Thoracic aorta (tissue), 2 donors: Measurements from ENCODE around the gene SYT9. TPM values are rescaled to one million over a fixed set of nuclear protein-coding genes. Genes with fewer than 3 reads are reported as not detected.

Experiments used
- ATAC-seq: fragments of 150-250 bp; one replicate; pipeline ENCODE4 v1.8.0; 2017; ENCODE audit warnings: low read depth; ENCODE audit not compliant: insufficient number of reproducible peaks, low FRiP score
- DNase-seq: peaks from one replicate; pipeline ENCODE4 v3.0.0-alpha.2; 2020; ENCODE audit warnings: low spot score
- H3K27ac ChIP-seq, 2 donors: fragments of 200-600 bp; sonication (generic); 1 replicate in 1 of 2; 2 replicates in 1 of 2; pipeline ENCODE4 v1.5.1; 2016; ENCODE audit warnings: mild to moderate bottlenecking in 2 of 2, moderate library complexity in 2 of 2
- H3K27me3 ChIP-seq: fragments of 200-600 bp; sonication (generic); replicated peaks from 2 replicates; pipeline ENCODE4 v1.6.0; 2016; ENCODE audit warnings: mild to moderate bottlenecking; ENCODE audit not compliant: insufficient read depth
- H3K36me3 ChIP-seq: fragments of 200-600 bp; sonication (generic); one replicate; pipeline ENCODE4 v1.5.1; 2016
- H3K4me1 ChIP-seq, 2 donors: fragments of 200-600 bp; sonication (generic); 1 replicate in 1 of 2; 2 replicates in 1 of 2; pipeline versions ENCODE4 v1.5.1 to v1.6.0; 2016; ENCODE audit warnings: low read depth in 2 of 2, mild to moderate bottlenecking in 1 of 2; ENCODE audit not compliant: control insufficient read depth in 1 of 2
- H3K4me3 ChIP-seq: fragments of 200-600 bp; sonication (generic); 2 replicates; pipeline ENCODE4 v1.5.1; 2016; ENCODE audit warnings: mild to moderate bottlenecking
- H3K9me3 ChIP-seq: fragments of 200-600 bp; sonication (generic); 2 replicates; pipeline ENCODE4 v1.5.1; 2016
- total RNA-seq, 2 donors: library from RNA; depleted of rRNA; stranded (reverse); fragments of >200 nt; gene quantifications; one replicate each; pipeline versions ENCODE4 v1.1.0 to v1.2.3, GENCODE V29; 2016
- TF ChIP-seq, protein P1 (sequence below): fragments of 200-600 bp; sonication (generic); IDR thresholded peaks from one replicate; pipeline ENCODE4 v1.5.1; 2019; ENCODE audit warnings: antibody characterized with exemption

SYT9 gene
- total RNA-seq, 2 donors from 2014 or later: not detected

DNA sequence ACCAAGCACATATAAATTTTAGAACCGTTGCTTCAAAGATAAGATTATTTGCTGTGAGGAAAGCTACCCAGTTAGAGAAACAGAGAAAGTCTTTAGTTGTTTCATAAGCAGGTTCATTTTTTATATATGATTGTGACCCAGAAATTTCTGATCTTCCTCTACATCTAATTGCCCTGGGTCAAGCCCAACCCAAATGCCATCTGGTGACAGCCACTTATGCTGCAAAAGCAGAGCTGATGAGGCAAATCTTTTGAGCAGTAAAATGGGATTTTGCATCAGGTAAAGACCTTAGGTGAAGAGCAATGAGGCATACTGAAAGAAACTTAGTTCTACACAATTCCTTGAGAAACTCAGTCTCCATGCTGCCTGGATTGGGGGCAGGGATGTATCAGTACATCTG is 28.0 kb downstream of the SYT9 start:
- no peak overlapping the region for H3K27ac ChIP-seq
- H3K27me3 ChIP-seq: no peaks in the 10 kb centered on the region
- H3K4me3 ChIP-seq: no peak overlapping the region
- no peak for ATAC-seq
- no peaks in the 10 kb centered on the region for H3K36me3 ChIP-seq
- TF ChIP-seq, protein P1, sequence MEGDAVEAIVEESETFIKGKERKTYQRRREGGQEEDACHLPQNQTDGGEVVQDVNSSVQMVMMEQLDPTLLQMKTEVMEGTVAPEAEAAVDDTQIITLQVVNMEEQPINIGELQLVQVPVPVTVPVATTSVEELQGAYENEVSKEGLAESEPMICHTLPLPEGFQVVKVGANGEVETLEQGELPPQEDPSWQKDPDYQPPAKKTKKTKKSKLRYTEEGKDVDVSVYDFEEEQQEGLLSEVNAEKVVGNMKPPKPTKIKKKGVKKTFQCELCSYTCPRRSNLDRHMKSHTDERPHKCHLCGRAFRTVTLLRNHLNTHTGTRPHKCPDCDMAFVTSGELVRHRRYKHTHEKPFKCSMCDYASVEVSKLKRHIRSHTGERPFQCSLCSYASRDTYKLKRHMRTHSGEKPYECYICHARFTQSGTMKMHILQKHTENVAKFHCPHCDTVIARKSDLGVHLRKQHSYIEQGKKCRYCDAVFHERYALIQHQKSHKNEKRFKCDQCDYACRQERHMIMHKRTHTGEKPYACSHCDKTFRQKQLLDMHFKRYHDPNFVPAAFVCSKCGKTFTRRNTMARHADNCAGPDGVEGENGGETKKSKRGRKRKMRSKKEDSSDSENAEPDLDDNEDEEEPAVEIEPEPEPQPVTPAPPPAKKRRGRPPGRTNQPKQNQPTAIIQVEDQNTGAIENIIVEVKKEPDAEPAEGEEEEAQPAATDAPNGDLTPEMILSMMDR: no peak
- no peaks in the 10 kb centered on the region for H3K4me1 ChIP-seq
- no peak for DNase-seq
- H3K9me3 ChIP-seq: no peaks in the 10 kb centered on the region

DNA sequence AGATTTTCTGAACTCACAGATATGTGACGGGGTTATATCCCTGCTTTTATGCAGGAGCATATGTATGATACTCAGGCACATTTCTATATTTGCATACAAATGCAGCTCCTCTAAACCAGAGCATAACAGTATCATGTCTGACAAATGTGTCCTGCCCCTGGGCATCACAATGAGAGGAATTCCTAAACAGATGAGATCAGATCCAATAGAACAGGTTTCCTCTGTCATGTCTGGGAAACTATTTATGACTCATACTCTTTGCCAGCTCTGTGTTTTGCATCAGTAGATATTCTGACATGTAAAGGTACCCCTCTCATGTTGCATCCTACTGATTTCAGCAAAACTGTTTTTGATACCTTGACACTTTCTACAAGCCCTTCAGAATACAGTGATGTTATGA is 29.4 kb downstream of the SYT9 start:
- TF ChIP-seq, protein P1: no peak
- Histone ChIP-seq H3K27me3 (no peaks in the 10 kb centered on the region), H3K9me3 (no peaks in the 10 kb centered on the region), H3K4me1 (no peaks in the 10 kb centered on the region), H3K4me3 (no peak overlapping the region), H3K36me3 (no peaks in the 10 kb centered on the region), H3K27ac (no peak overlapping the region)
- no peak for DNase-seq
- ATAC-seq: no peak

DNA sequence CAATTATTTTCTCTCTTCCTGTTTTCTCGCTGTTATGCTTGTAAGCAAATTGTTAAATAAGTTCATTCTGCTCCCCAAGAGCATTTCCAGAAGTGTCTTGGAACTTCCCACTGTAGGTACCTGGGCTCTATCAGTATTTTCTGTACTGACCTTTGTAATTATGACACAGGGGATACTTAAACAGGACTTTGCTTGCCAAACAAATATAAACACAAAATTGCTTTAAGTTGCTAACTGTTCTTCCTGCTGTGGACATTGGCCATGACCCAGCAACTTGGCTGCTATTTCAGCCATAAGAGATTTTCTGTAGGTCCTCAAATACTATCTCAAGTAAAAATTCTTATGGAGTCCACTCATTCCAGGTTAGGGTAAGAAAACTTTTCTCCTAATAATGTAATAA is 30.1 kb downstream of the SYT9 start:
- H3K4me1 ChIP-seq: no peaks in the 10 kb centered on the region
- H3K9me3 ChIP-seq: no peaks in the 10 kb centered on the region
- DNase-seq (no peak), ATAC-seq (no peak)
- H3K27ac ChIP-seq: no peak overlapping the region
- TF ChIP-seq, protein P1: no peak
- H3K36me3 ChIP-seq: no peaks in the 10 kb centered on the region
- H3K4me3 ChIP-seq: no peak overlapping the region
- no peaks in the 10 kb centered on the region for H3K27me3 ChIP-seq

DNA sequence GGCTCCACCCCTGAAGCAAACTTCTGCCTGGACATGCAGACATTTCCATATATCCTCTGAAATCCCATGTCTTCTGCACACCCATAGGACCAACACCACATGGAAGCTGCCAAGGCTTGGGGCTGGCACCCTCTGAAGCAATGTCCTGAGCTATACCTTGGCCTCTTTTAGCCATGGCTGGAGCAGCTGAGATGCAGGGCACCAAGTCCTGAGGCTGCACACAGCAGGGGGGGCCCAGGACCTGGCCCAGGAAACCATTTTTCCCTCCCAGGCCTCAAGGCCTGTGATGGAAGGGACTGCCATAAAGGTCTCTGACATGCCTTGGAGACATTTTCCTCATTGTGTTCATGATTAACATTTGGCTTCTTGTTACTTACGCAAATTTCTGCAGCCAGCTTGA is 34.5 kb downstream of the SYT9 start:
- DNase-seq (no peak), ATAC-seq (no peak)
- H3K27me3 ChIP-seq: no peaks in the 10 kb centered on the region
- H3K4me3 ChIP-seq: no peak overlapping the region
- H3K27ac ChIP-seq: no peak overlapping the region
- no peaks in the 10 kb centered on the region for H3K9me3 ChIP-seq
- H3K36me3 ChIP-seq: no peaks in the 10 kb centered on the region
- TF ChIP-seq, protein P1: no peak
- H3K4me1 ChIP-seq: no peaks in the 10 kb centered on the region

DNA sequence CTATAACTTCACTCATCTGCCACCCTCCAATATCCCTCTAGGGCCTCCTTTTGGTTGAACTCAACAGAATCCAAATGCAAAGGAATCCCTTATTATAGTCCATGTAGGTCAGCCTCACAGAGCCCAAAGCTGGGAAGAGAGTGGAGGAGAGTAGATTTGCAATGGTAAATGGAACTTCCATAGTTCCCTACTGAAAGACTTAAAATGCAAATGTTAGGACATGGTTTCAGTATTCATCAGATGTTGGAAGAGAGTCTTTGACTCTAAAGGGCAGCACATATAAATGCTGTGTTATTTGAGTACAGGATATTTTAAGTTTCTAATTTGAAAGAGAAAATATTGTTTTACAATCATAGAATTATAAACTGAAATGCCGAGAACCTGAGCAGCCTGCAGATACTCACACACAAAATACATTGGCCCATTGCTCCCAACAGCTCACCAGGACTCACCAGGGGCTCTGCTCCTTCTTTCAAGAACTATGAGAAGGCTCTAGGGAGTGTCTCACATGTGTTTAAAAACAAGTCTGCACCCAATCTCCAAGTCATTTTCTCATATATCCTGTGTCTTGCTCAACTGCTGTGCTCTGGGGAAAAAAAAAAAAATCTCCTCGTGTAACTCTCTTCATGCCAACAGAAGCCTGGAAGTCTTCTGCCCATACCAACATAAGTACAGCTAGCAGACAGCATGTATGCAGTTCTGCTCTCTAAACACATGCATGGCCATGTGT is 39.6 kb downstream of the SYT9 start:
- ATAC-seq: no peak

More for the DNA sequence above, 39.6 kb downstream of the SYT9 start:
- TF ChIP-seq, protein P1: no peak
- Histone ChIP-seq H3K4me3 (no peak overlapping the region), H3K4me1 (no peaks in the 10 kb centered on the region), H3K36me3 (no peaks in the 10 kb centered on the region), H3K27me3 (no peaks in the 10 kb centered on the region), H3K9me3 (no peaks in the 10 kb centered on the region), H3K27ac (no peak overlapping the region)
- DNase-seq: no peak
